BLaER1 treated with 17β-estradiol and CSF1 and Interleukin-3, amounts not matched to agents 10 nM and 100 nM (cell line): Measurements from ENCODE around the gene KRTAP1-1.

Experiments
- H3K27ac ChIP-seq, 11 experiments: shearing (Covaris generic); formaldehyde crosslinking; 2 replicates each; pipeline ENCODE4 v1.8.1; 2022
- H3K27me3 ChIP-seq, 11 experiments: shearing (Covaris generic); formaldehyde crosslinking; 2 replicates each; pipeline ENCODE4 v1.8.1; 2022
- H3K36me3 ChIP-seq, 11 experiments: shearing (Covaris generic); formaldehyde crosslinking; 2 replicates each; pipeline ENCODE4 v1.8.1; 2022
- H3K4me1 ChIP-seq, 10 experiments: shearing (Covaris generic); formaldehyde crosslinking; 2 replicates each; pipeline ENCODE4 v1.8.1; 2022
- H3K4me2 ChIP-seq, 11 experiments: shearing (Covaris generic); formaldehyde crosslinking; 2 replicates each; pipeline ENCODE4 v1.8.1; 2022
- H3K4me3 ChIP-seq, 10 experiments: shearing (Covaris generic); formaldehyde crosslinking; 2 replicates each; pipeline ENCODE4 v1.8.1; 2022
- H3K9ac ChIP-seq, 11 experiments: shearing (Covaris generic); formaldehyde crosslinking; 2 replicates each; pipeline ENCODE4 v1.8.1; 2022
- H3K9me3 ChIP-seq, 11 experiments: shearing (Covaris generic); formaldehyde crosslinking; replicated peaks in 1 of 11; 2 replicates each; pipeline ENCODE4 v1.8.1; 2022
- H4K20me1 ChIP-seq, 11 experiments: shearing (Covaris generic); formaldehyde crosslinking; 2 replicates each; pipeline ENCODE4 v1.8.1; 2022
- Cebpa-rat ChIP-seq, 11 experiments: shearing (Covaris generic); IDR thresholded peaks; 2 replicates each; pipeline ENCODE4 v1.8.1; 2022

Gene KRTAP1-1

DNA sequence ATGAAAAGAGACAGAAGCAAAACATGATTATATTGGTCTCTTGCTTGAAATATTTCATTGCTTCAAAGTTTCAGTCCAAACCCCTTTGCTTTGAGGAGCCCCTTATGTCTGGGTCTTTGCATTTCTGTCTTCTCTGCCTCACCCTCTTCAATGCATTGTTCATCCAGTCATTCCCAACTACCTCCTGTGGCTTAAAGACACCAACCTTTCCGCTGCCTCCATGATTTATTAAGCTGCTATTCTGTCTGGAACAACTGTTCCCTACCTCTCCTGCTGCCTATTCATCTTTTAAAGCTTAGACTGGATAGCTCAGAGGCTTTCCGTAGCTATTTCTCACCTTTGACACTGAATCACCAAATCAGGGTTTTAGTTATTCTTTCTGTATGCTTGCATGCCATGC is 43.9 kb downstream of the KRTAP1-1 start:
- TF ChIP-seq Cebpa-rat (IDR thresholded peaks at IDR 0.05): no peak
- Histone ChIP-seq H3K4me3 (no peak overlapping the region), H3K27me3 (no peaks in the 10 kb centered on the region), H3K9me3 (0 out of 22 replicates have a peak, but pooled peaks cover 0 to 9% (median 0%) of the 10 kb centered on the region in 11 experiments), H3K4me1 (no peaks in the 10 kb centered on the region), H3K27ac (no peak overlapping the region), H3K4me2 (no peak overlapping the region), H3K36me3 (no peaks in the 10 kb centered on the region), H3K9ac (no peak overlapping the region), H4K20me1 (no peaks in the 10 kb centered on the region)

- no peaks in the 10 kb centered on the region for H3K36me3 ChIP-seq
- no peak overlapping the region for H3K27ac ChIP-seq
- H3K9me3 ChIP-seq: 0 out of 22 replicates have a peak, but pooled peaks cover 0 to 9% (median 0%) of the 10 kb centered on the region in 11 experiments
- no peak overlapping the region for H3K4me3 ChIP-seq
- H3K27me3 ChIP-seq: no peaks in the 10 kb centered on the region
- no peaks in the 10 kb centered on the region for H4K20me1 ChIP-seq
- no peak overlapping the region for H3K9ac ChIP-seq
- H3K4me1 ChIP-seq: no peaks in the 10 kb centered on the region
- H3K4me2 ChIP-seq: no peak overlapping the region
- no peak for TF ChIP-seq Cebpa-rat (IDR thresholded peaks at IDR 0.05)
Observed at GRCh38 chr17:40996829-40997228, 44.4 kb downstream of the KRTAP1-1 start.

GRCh38 chr17:40995116-40995515 is 46.1 kb downstream of the KRTAP1-1 start:
- Histone ChIP-seq H3K4me3 (no peak overlapping the region), H3K9ac (no peak overlapping the region), H3K4me1 (no peaks in the 10 kb centered on the region), H3K27ac (no peak overlapping the region), H4K20me1 (no peaks in the 10 kb centered on the region), H3K27me3 (no peaks in the 10 kb centered on the region), H3K9me3 (peaks cover 0 to 7% (median 5%) of the 10 kb centered on the region in 11 experiments; a peak in 7 of 22 replicates), H3K36me3 (no peaks in the 10 kb centered on the region), H3K4me2 (no peak overlapping the region)
- TF ChIP-seq Cebpa-rat (IDR thresholded peaks at IDR 0.05): no peak

- Histone ChIP-seq H3K27ac (no peak within 1 kb of the TSS), H3K4me2 (no peak within 1 kb of the TSS), H3K9ac (no peak within 1 kb of the TSS), H3K4me3 (no peak within 1 kb of the TSS), H3K9me3 (peaks cover 0 to 7% (median 4%) of the 10 kb centered on the region in 11 experiments; a peak in 7 of 22 replicates), H3K4me1 (no peaks in the 10 kb centered on the region), H3K36me3 (no peaks in the 10 kb centered on the region), H4K20me1 (no peaks in the 10 kb centered on the region), H3K27me3 (no peaks in the 10 kb centered on the region)
- TF ChIP-seq Cebpa-rat (IDR thresholded peaks at IDR 0.05): no peak
Observed at GRCh38 chr17:40993839-40994238, 47.4 kb downstream of the KRTAP1-1 start, which contains the start of gene KRTAP3-3. TSS of gene KRTAP3-3 (minus strand) at chr17:40994164. CDS start at chr17:40994097, 67 bp downstream.

DNA sequence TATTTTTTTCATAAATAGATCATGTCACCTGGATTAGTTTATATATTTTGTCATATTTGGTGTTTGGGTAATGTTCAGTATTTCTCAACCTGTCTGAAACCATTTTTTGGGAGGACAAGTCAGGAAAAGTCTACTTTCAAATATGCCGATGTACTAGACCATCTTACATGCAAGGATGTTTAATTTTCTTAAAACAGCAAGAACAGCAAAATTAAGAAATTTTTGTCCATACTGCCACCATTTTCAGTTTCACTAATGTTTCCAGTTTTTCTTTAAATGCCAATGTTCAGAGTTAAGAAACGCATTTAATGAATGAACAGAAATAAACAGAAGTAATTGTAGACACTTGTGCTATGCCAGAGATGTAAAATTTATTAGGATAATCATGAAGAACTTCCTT is 48.2 kb downstream of the KRTAP1-1 start:
- Histone ChIP-seq H3K9me3 (peaks cover 0 to 7% (median 4%) of the 10 kb centered on the region in 11 experiments; a peak in 7 of 22 replicates), H3K4me2 (no peak overlapping the region), H4K20me1 (no peaks in the 10 kb centered on the region), H3K27ac (no peak overlapping the region), H3K9ac (no peak overlapping the region), H3K27me3 (no peaks in the 10 kb centered on the region), H3K36me3 (no peaks in the 10 kb centered on the region), H3K4me1 (no peaks in the 10 kb centered on the region), H3K4me3 (no peak overlapping the region)
- no peak for TF ChIP-seq Cebpa-rat (IDR thresholded peaks at IDR 0.05)

DNA sequence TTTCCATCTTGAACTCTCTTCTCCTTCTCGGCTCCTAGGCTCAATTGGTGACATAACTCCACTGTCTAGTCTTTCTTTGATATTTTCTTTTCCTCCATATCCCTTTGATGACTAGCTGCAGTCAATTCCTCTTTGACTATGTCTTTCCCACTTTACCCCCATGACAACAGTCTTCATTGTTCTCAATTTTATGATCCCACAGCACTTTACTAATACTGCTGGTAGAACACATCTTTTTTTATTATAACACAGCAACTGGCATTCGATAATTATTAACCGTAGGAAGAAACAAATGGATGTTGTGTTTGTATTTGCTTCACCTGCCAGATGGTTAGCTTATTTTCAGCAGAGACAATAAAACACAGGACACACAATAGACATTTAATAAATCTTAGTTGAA is 48.6 kb downstream of the KRTAP1-1 start:
- Histone ChIP-seq H3K4me1 (no peaks in the 10 kb centered on the region), H3K27me3 (no peaks in the 10 kb centered on the region), H3K9ac (no peak overlapping the region), H3K36me3 (no peaks in the 10 kb centered on the region), H4K20me1 (no peaks in the 10 kb centered on the region), H3K4me3 (no peak overlapping the region), H3K4me2 (no peak overlapping the region), H3K9me3 (peaks cover 0 to 7% (median 4%) of the 10 kb centered on the region in 11 experiments; a peak in 7 of 22 replicates), H3K27ac (no peak overlapping the region)
- TF ChIP-seq Cebpa-rat (IDR thresholded peaks at IDR 0.05): no peak
